Astrocyte of the cerebellum (primary cell): ENCODE results near the gene ITGA2.

Experiments used
- DNase-seq: peaks from one replicate; pipeline ENCODE4 v3.0.0-alpha.2; 2011; ENCODE audit warnings: low read depth
- H3K4me3 ChIP-seq: 2 replicates; pipeline ENCODE4 v1.5.1; 2011; ENCODE audit warnings: mild to moderate bottlenecking, low read depth, low read length, moderate library complexity
- CTCF ChIP-seq: IDR thresholded peaks from 2 replicates; pipeline ENCODE4 v1.5.1; 2012; ENCODE audit warnings: low read length, low read depth, moderate library complexity, mild to moderate bottlenecking; ENCODE audit errors: missing control alignments
- in situ Hi-C: cut with HindIII; loops from 2 replicates; pipeline ENCODE4 v1.10.0; 2017; ENCODE audit warnings: low sequenced_read_pairs

ITGA2 gene

GRCh38 chr5:52948418-52949076 is 40.6 kb upstream of the ITGA2 start:
- in situ Hi-C loops = no loop called here
- no peak overlapping the region for H3K4me3 ChIP-seq
- peak; percentile 84 for DNase-seq
- peak; percentile 75 for TF ChIP-seq CTCF

- DNase-seq = no peak
- H3K4me3 ChIP-seq = no peak overlapping the region
- in situ Hi-C loops = loop anchor here (10.0 kb wide), 1 partner anchor 144 kb away; no protein-coding TSS in a partner anchor
- TF ChIP-seq CTCF = no peak
Observed at GRCh38 chr5:52950686-52951085, 38.5 kb upstream of the ITGA2 start.

GRCh38 chr5:52952483-52952882 is 36.7 kb upstream of the ITGA2 start:
- no peak for TF ChIP-seq CTCF
- no peak overlapping the region for H3K4me3 ChIP-seq
- in situ Hi-C loops = loop anchor here (10.0 kb wide), 1 partner anchor 142 kb away; no protein-coding TSS in a partner anchor
- DNase-seq = no peak

GRCh38 chr5:52956014-52956413 is 33.1 kb upstream of the ITGA2 start:
- in situ Hi-C loops = loop anchor here (10.0 kb wide), 1 partner anchor 139 kb away; no protein-coding TSS in a partner anchor
- no peak overlapping the region for H3K4me3 ChIP-seq
- DNase-seq = no peak
- TF ChIP-seq CTCF = no peak

GRCh38 chr5:52956915-52957747 is 32.0 kb upstream of the ITGA2 start:
- DNase-seq = no peak
- no peak for TF ChIP-seq CTCF
- in situ Hi-C loops = loop anchor here (10.0 kb wide), 1 partner anchor 138 kb away; no protein-coding TSS in a partner anchor
- no peak overlapping the region for H3K4me3 ChIP-seq

GRCh38 chr5:52961274-52961681 is 27.9 kb upstream of the ITGA2 start:
- DNase-seq = peak; percentile 24
- no peak overlapping the region for H3K4me3 ChIP-seq
- in situ Hi-C loops = no loop called here
- no peak for TF ChIP-seq CTCF
